ENCODE results near the gene KMO.

Gene KMO

DNA sequence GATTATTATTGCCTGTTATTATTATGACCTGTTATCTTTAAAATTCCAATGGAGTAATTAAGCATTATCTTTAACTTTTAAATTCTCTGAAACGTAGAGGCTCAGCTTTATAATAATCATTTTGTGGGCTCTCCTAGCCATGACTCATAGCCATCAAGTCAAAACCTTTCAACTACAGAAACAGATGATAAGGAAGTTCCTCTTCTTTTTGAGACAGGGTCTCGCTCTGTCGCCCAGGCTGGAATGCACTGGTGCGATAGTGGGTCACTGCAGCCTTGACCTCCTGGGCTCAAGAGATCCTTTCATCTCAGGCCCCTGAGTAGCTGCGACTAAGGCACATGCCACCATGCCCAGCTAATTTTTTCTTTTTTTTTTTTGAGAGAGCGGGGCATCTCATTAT lies 64.5 kb downstream of the KMO start:
- no peak for DNase-seq

DNA sequence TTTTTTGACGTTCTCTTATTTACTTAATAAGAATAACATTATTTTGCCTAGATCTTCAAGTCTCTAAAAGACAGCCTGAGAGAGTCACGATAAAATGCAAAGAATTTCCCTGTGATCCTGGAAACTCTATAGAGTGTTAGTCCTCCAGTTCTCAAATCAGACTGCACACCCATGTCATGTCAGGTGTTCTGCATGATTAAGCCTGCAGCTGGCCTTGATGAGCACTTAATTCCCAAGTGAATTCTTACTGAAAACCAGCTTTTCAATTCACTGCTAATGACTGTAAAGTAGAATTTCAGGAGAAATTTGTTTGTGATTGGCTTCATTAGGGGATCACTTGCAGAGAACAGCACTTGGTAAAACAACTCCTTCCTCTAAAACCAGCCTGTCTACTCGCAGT lies 66.1 kb downstream of the KMO start:
- no peak for DNase-seq

DNA sequence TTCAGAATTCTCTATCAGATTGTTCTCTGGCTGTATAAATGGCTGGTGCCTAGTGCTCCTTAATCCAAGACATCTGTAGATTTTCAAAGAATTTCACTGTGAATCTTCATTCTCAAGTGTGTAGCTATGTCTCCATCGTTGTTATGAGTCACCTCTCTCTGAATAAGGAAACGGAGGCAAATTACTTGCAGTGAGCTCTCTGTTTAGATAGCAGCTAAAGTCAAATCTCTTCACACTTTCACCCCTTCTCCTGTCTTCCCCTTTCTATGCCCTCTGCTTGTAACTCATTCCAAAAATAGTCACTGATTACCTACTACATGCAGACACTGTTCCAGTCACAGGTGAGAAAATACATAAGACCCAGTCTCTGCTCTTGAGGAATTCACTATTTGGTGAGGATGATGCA lies 68.3 kb downstream of the KMO start:
- DNase-seq: no peak

DNA sequence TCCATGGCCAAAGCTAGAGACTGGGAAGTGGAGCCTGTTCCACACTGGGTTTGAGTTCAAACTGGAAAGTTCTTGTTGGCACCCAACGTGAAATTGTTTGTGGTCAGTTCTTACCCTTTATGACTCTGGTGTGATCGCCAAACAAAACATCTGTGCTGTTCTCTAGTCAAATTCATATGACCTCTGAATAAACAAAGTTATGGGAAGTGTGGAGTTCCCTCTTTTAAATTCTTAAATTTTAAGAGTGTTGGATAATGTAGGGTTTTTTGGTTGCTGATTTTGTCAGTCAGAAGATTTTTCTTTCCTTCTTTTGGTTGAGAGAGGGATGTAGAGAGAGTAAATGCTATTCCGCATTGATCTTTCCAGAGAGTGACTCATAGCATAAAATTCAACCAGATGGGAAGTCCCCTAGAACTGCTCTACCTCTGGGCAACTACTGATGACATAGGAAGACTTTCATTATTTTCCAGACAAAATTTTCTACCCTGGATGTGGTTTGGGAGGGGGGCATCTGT lies 71.6 kb downstream of the KMO start:
- DNase-seq: no peak

DNA sequence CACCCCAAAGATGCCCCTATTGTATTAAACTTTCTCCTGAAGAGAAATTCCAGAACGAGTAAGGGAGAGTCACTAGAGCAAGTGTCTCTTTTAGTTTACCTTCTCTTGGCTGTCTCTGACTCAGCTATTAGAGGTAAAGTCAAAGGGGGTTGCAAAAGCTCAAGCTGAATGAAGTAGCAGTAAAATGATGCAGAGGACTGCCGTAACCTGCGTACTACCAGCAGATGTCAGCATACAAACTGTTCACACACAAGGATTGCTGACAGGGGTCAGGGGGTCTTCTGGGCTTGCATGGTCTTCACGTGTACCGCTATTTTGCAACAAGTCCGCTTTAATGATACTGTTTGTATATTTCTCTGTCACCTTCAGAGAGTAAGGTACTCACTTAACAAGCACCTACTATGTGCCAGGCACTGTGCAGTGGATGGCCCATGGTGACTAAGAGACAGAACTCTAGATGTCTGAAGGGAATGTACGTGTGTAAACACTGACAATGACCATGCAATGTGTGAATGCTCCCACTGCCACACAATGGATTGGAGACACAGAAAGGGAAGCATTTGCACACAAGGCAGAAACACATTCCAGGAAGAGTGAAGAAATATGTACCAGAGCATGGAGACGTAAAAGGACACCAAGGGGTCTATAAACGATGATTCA lies 73.1 kb downstream of the KMO start:
- peak in 1 of 5 experiments; percentile 4 for DNase-seq

DNA sequence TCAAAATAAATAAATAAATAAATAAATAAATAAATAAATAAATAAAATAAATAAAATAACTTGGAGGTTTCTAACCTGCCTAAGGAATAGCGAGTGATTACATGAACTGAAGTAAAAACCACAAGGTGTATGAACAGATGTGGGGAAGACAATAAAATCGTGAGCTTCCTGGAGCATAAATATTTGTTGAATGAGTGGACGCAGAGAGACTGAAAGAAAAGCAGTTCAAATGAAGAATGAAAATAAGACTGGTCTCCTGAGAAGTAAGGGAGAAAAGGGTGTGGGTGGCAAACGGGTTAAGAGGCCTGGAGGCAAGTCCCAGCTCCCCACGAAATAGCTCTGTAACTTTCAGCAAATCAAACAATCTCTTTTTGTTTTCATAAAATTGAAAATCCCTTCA lies 74.4 kb downstream of the KMO start:
- no peak for DNase-seq

DNA sequence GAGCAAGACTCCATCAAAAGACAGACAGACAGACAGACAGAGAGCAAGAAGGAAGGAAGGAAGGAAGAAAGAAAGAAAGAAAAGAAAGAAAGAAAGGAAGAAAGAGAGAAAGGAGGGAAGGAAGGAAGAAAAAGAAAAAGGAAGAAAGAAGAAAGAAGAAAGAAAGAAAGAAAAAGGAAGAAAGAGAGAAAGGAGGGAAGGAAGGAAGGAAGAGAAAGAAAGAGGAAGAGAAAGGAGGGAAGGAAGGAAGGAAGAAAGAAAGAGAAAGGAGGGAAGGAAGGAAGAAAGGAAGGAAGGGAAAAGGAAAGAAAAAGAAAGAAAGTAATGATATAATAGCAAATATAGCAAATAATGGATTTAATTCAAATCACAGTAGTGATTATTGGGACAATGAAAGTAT lies 75.3 kb downstream of the KMO start:
- no peak for DNase-seq

DNA sequence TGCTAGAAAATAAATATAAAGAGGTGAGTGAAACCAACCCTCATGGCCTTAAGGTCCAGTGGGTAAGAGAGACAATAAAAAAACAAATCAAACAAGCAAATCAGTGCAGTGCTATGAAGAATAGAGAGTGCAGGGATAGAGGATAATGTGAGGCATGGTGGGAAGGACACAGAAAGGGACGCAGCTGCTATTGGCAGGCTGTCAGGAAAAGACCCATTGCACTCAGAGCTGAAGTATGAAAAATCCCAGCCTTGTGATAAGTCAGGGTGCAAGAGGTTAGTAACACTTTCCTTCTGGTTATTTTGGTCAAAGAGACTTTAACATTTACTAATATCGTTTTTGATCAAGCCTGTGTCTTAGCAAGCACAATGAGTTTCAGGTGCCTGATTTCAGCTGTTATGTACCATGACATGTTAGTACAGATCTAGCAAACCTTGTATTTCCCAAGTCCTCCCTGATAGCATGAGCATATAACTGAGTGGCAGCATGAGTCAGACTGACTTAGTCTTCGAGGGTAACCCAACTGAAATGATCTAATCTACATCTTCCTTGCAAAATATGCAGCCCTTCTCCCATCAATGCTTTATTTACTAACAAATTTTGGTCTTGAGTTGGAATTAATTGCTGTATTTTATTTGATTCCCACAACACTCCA lies 76.3 kb downstream of the KMO start:
- DNase-seq: no peak

DNA sequence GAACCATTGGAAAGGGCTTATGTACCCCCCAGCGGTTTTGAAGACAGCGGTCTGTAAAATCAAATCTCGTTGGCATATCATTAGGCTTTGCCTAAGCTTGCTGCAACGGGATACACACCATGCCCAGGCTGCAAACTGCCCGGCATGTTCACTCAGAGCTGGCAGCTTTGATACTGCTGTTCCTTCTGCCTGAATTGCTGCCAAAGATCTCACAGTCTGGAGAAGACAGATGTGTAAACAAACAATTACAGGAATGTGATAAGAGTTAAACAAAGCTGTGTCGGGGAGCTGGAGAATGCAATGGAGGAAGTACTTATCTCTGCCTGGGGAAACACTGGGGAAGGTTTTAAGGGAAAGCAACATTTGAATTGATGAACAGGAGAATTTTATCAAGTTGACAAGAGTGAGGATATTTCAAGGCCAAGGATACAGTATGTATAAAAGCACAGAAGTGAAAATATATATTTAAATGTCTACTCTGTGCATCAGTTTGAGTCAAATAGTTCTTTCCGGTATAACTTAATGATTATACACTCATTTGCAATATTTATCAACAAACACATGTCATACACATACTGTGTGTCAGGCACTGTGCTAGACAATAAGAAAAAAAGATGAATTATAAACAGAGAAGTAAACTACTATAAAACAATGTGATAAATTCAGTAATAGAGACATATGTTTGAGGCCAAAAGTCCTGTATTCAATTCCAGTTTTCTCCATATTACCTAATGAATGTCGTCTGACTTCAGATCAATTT lies 78.1 kb downstream of the KMO start:
- DNase-seq: no peak

DNA sequence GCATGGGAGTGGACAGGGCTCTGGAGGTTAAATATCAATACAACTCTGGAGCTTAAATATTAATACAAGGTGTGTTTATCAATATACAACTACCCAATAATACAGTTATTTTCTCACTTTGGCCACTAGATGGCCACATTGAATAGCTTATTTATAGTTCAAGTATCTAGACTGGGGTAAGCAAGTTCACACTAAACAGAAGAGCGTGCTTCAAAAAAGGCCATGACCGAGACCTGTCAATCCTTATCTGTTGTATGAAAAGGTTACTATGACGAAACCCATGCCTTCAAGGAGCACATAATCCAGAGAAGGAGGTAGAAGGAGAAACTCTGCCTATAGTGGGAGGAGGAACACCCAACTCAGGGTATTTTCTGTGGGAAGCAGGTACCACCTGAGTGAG lies 78.9 kb downstream of the KMO start:
- peak in 2 of 5 experiments; percentile 24 to 79 for DNase-seq

DNA sequence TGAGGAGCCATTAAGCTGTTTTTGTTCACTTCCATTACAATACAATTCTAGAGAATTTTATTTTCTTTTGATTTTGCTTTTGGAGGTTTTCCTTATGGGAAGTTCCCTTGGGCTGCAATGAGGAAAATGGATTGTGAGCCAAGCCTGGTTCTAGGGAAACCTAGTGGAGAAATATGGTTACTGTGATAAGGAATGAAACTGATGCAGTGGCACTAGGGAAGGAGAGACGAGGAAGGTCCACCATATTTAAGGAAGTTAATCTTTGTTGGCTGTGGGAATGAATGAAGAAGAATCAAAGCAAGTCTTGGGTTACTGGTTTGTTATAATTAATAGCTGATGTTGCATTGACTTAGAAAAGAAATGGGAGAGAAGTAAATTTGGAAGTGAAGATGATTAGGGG lies 79.6 kb downstream of the KMO start:
- no peak for DNase-seq

DNA sequence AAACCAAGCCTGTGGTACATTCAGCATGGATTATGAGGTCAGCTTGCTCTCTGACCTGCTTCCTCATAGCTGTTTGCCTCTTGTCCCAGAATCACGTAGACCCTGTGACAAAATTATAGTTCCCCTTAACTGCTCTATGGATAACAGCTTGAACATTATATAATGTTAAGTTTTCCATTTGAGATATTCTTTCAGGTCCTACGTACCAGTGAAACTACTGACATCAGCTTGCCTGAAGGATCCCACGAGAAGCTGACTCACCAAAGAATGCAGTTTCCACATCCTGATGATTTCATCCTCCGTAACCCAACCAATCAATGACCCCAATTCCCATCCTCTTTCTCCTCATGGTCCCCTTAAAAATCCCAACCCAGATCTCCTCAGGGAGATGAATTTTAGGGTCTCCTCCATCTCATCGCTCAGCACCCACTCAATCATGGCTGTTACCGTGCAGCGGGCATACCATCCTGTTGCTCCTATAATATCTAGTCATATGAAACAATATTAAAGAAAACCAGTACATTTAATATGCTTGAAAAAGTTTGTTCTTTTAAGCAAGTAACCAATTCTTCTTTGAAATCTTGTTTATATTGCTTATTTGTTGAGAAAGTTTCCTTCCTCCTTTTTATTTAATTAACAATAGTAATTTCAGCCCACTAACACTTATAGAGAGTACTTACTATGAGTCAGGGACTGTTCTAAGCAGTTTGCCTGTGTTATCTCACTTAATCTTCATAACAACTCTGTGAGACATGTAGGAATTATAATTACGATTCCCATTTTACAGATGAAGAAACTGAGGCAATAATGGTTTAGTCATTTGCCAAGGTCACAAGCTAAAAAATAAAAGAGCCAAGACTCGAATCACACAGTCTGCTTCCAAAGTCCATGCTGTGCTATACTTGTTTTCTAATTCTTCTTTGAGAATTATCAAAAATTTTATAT lies 80.6 kb downstream of the KMO start:
- DNase-seq: no peak

DNA sequence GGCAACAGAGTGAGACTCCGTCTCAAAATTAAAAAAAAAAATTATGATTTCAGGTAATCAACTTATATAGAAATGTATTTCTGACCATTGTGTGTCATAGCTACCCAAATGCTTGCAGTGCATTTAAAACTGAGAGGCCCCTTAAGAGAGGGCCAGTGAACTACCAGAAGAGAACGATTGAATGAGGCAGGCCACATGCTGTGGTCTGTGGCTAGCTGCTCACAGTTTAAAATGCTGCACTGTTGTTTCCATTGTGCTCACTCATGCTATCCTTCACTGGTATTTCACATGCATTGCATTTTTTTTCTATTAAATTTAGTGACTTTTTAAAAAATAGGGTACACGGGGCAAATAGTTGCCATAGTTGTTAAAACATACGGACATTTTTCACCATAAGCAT lies 82.0 kb downstream of the KMO start:
- peak in 1 of 5 experiments; percentile 37 for DNase-seq

DNA sequence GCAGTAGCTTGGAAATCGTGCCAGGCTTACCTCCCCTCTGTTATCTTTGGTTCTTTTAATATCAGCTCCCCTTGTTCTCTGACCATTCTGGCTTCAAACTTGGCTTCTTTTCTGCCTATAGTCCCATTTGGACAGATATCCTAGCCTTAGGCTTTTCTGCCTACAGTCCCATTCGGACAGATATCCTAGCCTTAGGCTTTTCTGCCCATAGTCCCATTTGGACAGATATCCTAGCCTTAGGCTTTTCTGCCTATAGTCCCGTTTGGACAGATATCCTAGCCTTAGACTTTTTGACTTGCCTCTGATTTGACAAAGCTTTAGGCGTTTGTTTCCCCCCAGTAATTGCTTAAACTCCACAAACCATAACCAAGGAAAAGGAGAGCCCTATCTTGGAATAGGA lies 82.4 kb downstream of the KMO start:
- DNase-seq: no peak

DNA sequence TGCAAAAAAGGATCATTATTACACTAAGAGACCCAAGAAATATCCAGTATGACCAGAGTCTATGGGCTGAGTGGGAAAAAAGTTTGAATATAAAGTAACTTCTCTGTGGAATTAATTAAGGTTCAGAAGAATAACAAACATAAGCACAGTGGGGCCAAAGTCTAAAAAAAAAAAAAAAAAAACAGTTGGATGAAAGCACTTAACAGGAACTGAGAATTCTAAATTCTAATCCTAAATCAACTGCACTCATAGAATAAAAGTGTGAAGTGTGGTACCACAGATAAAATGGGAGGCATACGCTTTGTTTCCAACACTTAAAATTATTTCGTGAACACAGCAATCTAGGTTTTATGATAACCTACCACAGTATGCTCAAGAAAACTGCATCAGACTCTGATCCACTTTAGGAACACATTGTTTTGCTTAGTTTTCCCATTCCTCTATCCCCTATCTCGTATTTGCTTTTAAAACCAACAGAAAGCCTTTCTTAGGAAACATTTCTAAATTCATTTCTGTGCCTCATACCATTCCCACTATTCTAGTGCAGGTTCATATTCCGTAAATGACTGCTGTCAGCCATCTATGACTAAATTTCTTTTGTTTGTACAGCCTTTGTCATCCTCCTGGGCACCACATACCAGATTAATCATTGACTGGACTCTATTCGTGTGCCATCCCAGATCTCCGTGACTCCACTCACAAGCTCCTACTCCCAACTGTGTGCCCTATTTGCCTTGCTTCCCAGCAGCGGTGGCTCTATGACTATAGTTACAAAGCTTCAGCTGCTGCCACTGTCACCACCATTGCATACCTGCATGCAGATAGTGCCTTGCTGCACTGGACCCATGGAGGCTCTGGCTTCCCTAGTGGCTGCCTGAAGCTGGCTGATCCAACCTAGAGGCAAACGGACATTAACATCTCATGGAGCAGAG lies 83.1 kb downstream of the KMO start:
- DNase-seq: no peak

DNA sequence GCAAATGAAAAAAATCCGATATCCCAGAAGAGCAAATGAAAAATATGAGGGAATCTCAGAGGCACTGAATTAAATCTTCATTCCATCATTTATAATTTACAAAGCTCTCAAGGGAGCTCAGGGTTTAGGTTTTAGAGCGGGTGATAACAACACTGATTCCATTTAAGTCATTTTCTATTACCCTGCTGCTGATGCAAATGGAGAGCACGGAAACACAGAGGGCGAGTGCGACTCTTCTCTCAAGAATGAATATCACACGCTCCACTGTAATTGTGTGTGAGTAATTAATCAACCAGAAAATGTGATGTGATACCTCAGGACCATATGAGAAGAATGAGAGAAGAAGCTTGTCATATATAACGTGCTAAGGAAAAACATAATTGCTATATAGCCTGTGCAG lies 85.2 kb downstream of the KMO start:
- no peak for DNase-seq

DNA sequence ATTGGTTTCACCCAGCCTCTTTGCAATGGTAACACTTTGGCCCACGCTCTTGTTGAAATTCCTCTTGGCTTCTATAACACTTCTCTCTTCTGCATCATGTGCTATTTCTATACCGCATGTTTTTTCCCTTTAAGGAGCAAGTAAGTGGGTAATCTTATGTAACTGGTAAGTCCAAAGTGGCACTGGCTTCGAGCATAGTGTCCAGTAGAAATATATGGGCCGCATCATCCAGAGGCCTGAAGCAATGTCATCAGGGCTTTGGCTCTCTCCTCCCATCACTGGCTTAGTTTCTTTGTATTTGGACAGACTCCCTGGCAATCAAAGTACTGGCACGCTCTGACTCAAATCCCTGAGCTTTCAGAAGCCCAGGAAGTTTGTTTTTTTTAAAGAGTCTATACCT lies 90.5 kb downstream of the KMO start:
- no peak for DNase-seq

DNA sequence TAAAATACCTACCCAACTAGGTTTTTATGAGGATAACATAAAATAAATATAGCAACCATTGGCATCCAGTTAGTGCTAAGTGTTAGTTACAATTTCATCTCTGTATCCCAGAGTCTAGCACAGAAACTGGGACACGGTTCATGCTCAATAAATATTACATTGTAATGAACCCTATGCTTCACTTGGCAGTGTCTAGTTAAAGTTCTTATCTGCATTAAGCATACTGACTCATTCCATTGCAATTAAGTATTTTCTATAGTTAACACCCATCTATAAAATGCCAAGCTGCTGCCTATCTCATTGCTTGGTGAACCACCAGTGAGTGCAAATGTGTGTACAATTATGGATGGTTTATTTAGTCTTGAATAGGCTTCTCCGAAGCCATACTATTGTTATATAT lies 92.8 kb downstream of the KMO start:
- no peak for DNase-seq

DNA sequence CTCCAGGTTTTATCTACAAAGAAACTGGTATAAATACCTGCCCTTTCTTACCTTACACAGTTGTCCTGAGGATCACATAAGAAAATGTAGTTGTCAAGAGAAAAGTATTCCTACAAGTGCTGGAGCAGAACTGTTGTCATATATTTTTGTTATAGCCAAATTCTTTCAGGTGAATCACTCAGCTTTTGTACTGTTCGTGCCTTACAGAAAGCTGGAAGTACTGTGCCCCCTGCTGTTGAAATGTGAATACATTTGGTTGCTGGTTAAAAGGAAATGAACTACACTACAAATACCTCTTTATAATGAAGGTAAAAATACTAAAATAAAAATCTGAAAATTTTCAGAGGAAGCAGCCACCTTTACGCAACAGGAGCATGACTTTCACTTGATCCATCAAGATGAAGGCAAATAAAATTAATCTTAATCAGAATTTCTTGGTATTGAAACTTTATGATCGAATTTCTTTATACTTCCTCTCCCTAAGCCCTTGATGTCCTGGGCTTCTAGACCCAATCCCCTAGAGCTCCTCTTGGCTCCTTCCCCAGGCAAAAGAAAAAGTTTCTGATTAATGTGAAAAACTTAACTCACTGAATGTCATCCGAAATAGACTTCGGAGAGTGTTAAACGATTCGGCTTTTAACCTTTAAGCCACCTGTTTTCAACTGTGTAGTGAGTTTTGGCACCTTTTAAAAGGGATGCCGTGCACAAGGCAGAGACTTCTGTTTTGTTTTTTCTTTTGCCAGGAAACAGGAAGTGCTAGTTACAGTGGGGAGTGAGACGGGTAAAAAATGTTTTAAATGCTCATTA lies 95.5 kb downstream of the KMO start:
- peak in 2 of 5 experiments; percentile 24 to 77 for DNase-seq

DNA sequence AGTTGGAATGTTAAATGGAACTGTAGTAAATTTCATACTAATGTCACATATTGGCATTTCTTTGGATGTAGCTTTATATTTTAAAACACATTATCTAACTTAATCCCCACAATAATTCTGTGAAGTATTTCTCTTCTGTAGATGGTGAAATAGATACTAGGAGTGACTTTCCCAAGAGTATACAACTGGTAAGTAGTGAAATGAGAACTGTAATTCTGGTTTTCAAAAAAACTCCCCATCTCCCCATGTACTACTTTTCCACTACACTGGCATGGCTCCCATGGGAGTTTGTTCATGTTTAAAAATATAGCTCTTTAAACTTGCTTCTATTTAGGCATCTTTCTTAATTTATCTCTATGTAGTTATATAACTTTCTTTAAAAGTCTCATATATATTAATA lies 97.8 kb downstream of the KMO start:
- DNase-seq: no peak

DNA sequence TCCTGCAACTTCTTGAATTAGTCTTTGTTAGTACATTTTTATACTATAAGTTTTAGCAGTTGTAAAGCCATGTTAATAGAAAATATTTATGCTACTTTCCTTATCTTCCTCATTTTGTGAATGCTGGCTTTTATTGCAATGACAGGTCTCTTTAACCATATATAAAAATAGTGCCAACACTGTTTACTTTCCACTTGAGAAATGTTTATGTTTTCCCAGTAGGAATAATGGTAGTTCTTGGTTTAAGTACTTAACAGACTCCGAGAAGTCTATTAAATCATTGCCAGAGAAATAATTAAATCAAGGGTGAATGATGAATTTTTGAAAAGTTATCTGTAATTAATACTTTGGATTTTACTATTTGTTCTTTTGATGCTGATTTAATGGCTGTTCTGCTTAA lies 98.3 kb downstream of the KMO start:
- DNase-seq: no peak

Measured in T-helper 2 cell (primary cell).